IMR-90 (cell line): ENCODE measurements around the gene TASL. TPM values are rescaled to one million over a fixed set of nuclear protein-coding genes. Genes with fewer than 3 reads are reported as not detected.

Experiments used
- ATAC-seq: fragments of 200-7000 bp; cut with Tn5 transposase; 2 replicates; pipeline ENCODE4 v1.9.1; 2020; ENCODE audit warnings: low read depth, mild to moderate bottlenecking, moderate library complexity
- BruUV-seq: library from RNA; stranded (reverse); fragments of 400-500 nt; replicated peaks from 2 replicates; lab custom pipeline; 2021; lab: Mats Ljungman, UMichigan
- CTCF ChIA-PET: fragments of 300-600 bp; formaldehyde crosslinking; extraction: SDS; loops from one replicate; lab custom pipeline; 2021; ENCODE audit warnings: antibody characterized with exemption; lab: Yijun Ruan, JAX
- POLR2A ChIA-PET: fragments of 300-600 bp; sonication (Branson Sonifier 250); formaldehyde crosslinking; loops from one replicate; lab custom pipeline; 2022; ENCODE audit warnings: antibody characterized with exemption; ENCODE audit not compliant: unreplicated experiment; lab: Charles Lee
- DNase-seq: peaks from one replicate; pipeline ENCODE4 v3.0.0; 2013
- H2AFZ ChIP-seq: replicated peaks from 2 replicates; pipeline ENCODE3; 2013; ENCODE audit warnings: low read length, mild to moderate bottlenecking; ENCODE audit not compliant: poor library complexity
- H2AK5ac ChIP-seq: 2 replicates; pipeline ENCODE4 v1.6.1; 2013; ENCODE audit warnings: low read depth, low read length, inconsistent platforms
- H2AK9ac ChIP-seq: replicated peaks from 2 replicates; pipeline ENCODE3; 2013; ENCODE audit warnings: mild to moderate bottlenecking, low read depth, low read length, moderate library complexity; ENCODE audit not compliant: poor library complexity
- H2BK120ac ChIP-seq: 2 replicates; pipeline ENCODE4 v1.6.1; 2013; ENCODE audit warnings: low read depth, low read length, inconsistent platforms
- H2BK15ac ChIP-seq: 3 replicates; pipeline ENCODE4 v1.6.1; 2013; ENCODE audit warnings: low read depth, low read length, inconsistent platforms
- H2BK20ac ChIP-seq: 2 replicates; pipeline ENCODE4 v1.6.1; 2013; ENCODE audit warnings: low read depth, mild to moderate bottlenecking, inconsistent platforms, low read length, moderate library complexity
- H2BK5ac ChIP-seq: 2 replicates; pipeline ENCODE4 v1.6.1; 2013; ENCODE audit warnings: mild to moderate bottlenecking, low read depth, low read length, inconsistent platforms; ENCODE audit not compliant: poor library complexity, severe bottlenecking
- H3K14ac ChIP-seq: replicated peaks from 2 replicates; pipeline ENCODE4 v1.6.1; 2013; ENCODE audit warnings: low read depth, low read length, inconsistent platforms
- H3K18ac ChIP-seq: 2 replicates; pipeline ENCODE4 v1.6.1; 2013; ENCODE audit warnings: low read depth, low read length, control low read depth
- H3K23ac ChIP-seq: 2 replicates; pipeline ENCODE4 v1.6.1; 2013; ENCODE audit warnings: low read depth, low read length, inconsistent platforms
- H3K27ac ChIP-seq: 2 replicates; pipeline ENCODE4 v1.5.1; 2013; ENCODE audit warnings: mild to moderate bottlenecking, control low read depth, low read length; ENCODE audit not compliant: insufficient read depth
- H3K27me3 ChIP-seq: 2 replicates; pipeline ENCODE4 v1.6.1; 2013; ENCODE audit warnings: low read length; ENCODE audit not compliant: control insufficient read depth, insufficient read depth
- H3K36me3 ChIP-seq: 2 replicates; pipeline ENCODE4 v1.6.1; 2013; ENCODE audit warnings: low read length, mixed read lengths; ENCODE audit not compliant: control insufficient read depth, insufficient read depth
- H3K4ac ChIP-seq: 2 replicates; pipeline ENCODE4 v1.6.1; 2013; ENCODE audit warnings: low read depth, low read length, inconsistent platforms
- H3K4me1 ChIP-seq: 2 replicates; pipeline ENCODE4 v1.6.1; 2013; ENCODE audit warnings: low read length, mixed read lengths; ENCODE audit not compliant: control insufficient read depth, insufficient read depth
- H3K4me2 ChIP-seq: 2 replicates; pipeline ENCODE4 v1.6.1; 2013; ENCODE audit warnings: low read depth, mild to moderate bottlenecking, control low read depth, low read length, moderate library complexity
- H3K4me3 ChIP-seq: 2 replicates; pipeline ENCODE4 v1.5.1; 2013; ENCODE audit warnings: low read depth, mild to moderate bottlenecking, control low read depth, low read length, moderate library complexity; ENCODE audit not compliant: insufficient read depth
- H3K56ac ChIP-seq: 2 replicates; pipeline ENCODE4 v1.6.1; 2013; ENCODE audit warnings: low read length, inconsistent platforms; ENCODE audit not compliant: insufficient read depth; ENCODE audit errors: extremely low read depth
- H3K79me1 ChIP-seq, 2 experiments: 2 replicates each; pipeline ENCODE4 v1.6.1; 2013; ENCODE audit warnings: low read length in 2 of 2, inconsistent platforms in 1 of 2, low read depth in 1 of 2
- H3K9ac ChIP-seq: 2 replicates; pipeline ENCODE4 v1.6.1; 2013; ENCODE audit warnings: low read depth, low read length, control low read depth
- H3K9me1 ChIP-seq: 2 replicates; pipeline ENCODE4 v1.6.1; 2013; ENCODE audit warnings: low read length, inconsistent platforms; ENCODE audit not compliant: insufficient read depth
- H3K9me3 ChIP-seq: 2 replicates; pipeline ENCODE4 v1.6.1; 2013; ENCODE audit warnings: low read length; ENCODE audit not compliant: control insufficient read depth, insufficient read depth
- H4K20me1 ChIP-seq: 2 replicates; pipeline ENCODE4 v1.6.1; 2013; ENCODE audit warnings: low read length, inconsistent platforms; ENCODE audit not compliant: insufficient read depth
- H4K5ac ChIP-seq: 2 replicates; pipeline ENCODE4 v1.6.1; 2013; ENCODE audit warnings: mild to moderate bottlenecking, low read depth, low read length, control low read depth
- H4K8ac ChIP-seq, 2 experiments: 2 replicates each; pipeline ENCODE4 v1.6.1; 2013; ENCODE audit warnings: low read depth in 2 of 2, low read length in 2 of 2, control low read depth in 1 of 2, inconsistent platforms in 1 of 2
- H4K91ac ChIP-seq: 2 replicates; pipeline ENCODE4 v1.6.1; 2013; ENCODE audit warnings: low read depth, low read length, inconsistent platforms; ENCODE audit not compliant: insufficient read depth
- BHLHE40 ChIP-seq: fragments of 150-350 bp; IDR thresholded peaks from 2 replicates; pipeline ENCODE4 v1.6.1; 2016; ENCODE audit warnings: mild to moderate bottlenecking, low read depth, low read length
- CEBPB ChIP-seq: IDR thresholded peaks from 2 replicates; pipeline ENCODE4 v1.6.1; 2012; ENCODE audit warnings: low read depth, low read length, improper control_type of control experiment
- CHD1 ChIP-seq: IDR thresholded peaks from 2 replicates; pipeline ENCODE4 v1.6.1; 2012; ENCODE audit warnings: low read depth, low read length, improper control_type of control experiment
- CTCF ChIP-seq: conservative IDR thresholded peaks from 2 replicates; pipeline ENCODE4 v1.5.1; 2012; ENCODE audit warnings: mild to moderate bottlenecking, low read depth, low read length, improper control_type of control experiment
- ELK1 ChIP-seq: fragments of 150-350 bp; IDR thresholded peaks from 2 replicates; pipeline ENCODE4 v1.6.1; 2016; ENCODE audit warnings: low read depth, mild to moderate bottlenecking, low read length, moderate library complexity, borderline replicate concordance
- FOS ChIP-seq: fragments of 150-350 bp; IDR thresholded peaks from 2 replicates; pipeline ENCODE4 v1.6.1; 2016; ENCODE audit warnings: low read depth, low read length
- MAFK ChIP-seq: IDR thresholded peaks from 2 replicates; pipeline ENCODE4 v1.6.1; 2012; ENCODE audit warnings: low read depth, low read length, improper control_type of control experiment
- MAZ ChIP-seq: IDR thresholded peaks from 2 replicates; pipeline ENCODE4 v1.6.1; 2012; ENCODE audit warnings: low read depth, mild to moderate bottlenecking, low read length, improper control_type of control experiment, moderate library complexity, borderline replicate concordance
- MXI1 ChIP-seq: IDR thresholded peaks from 2 replicates; pipeline ENCODE4 v1.6.1; 2012; ENCODE audit warnings: low read depth, mild to moderate bottlenecking, low read length, moderate library complexity, borderline replicate concordance
- NFE2L2 ChIP-seq: fragments of 150-350 bp; IDR thresholded peaks from 2 replicates; pipeline ENCODE4 v1.6.1; 2016; ENCODE audit warnings: low read depth, mild to moderate bottlenecking, low read length
- POLR2A ChIP-seq: IDR thresholded peaks from 2 replicates; pipeline ENCODE4 v1.6.1; 2012; ENCODE audit warnings: mild to moderate bottlenecking, low read depth, low read length
- RAD21 ChIP-seq: IDR thresholded peaks from 2 replicates; pipeline ENCODE4 v1.6.1; 2012; ENCODE audit warnings: low read length, improper control_type of control experiment
- RCOR1 ChIP-seq: IDR thresholded peaks from 2 replicates; pipeline ENCODE4 v1.6.1; 2012; ENCODE audit warnings: mild to moderate bottlenecking, low read length, improper control_type of control experiment; ENCODE audit not compliant: insufficient replicate concordance
- RFX5 ChIP-seq: IDR thresholded peaks from 2 replicates; pipeline ENCODE4 v1.8.0; 2012; ENCODE audit warnings: low read depth, mild to moderate bottlenecking, low read length, moderate library complexity
- USF2 ChIP-seq: fragments of 150-350 bp; IDR thresholded peaks from 2 replicates; pipeline ENCODE4 v1.6.1; 2017; ENCODE audit warnings: mild to moderate bottlenecking, antibody characterized with exemption, low read length, low read depth
- WGBS, 2 experiments: methylation state at CpG; one replicate each; pipeline versions ENCODE4 v1.1.5 to v1.1.7; 2013; ENCODE audit warnings: missing lambda C conversion rate in 2 of 2; ENCODE audit not compliant: insufficient read length in 1 of 2; ENCODE audit errors: extremely low coverage in 2 of 2; 5-methylcytosine and 5-hydroxymethylcytosine counted together
- dilution Hi-C: fragments of 300-500 bp; cut with HindIII; formaldehyde crosslinking; loops from one replicate; pipeline ENCODE4 v1.14.3; 2018; ENCODE audit warnings: low sequenced_read_pairs; ENCODE audit not compliant: unreplicated experiment
- in situ Hi-C: fragments of 300-500 bp; cut with MboI; formaldehyde crosslinking; loops from 3 replicates; pipeline ENCODE4 v1.14.3; 2019; ENCODE audit warnings: low sequenced_read_pairs, inconsistent platforms, mixed read lengths
- intact Hi-C: fragments of 100-400 bp; cut with micrococcal nuclease; formaldehyde crosslinking; loops from 2 replicates; pipeline ENCODE4 v1.10.0; 2022
- polyA plus RNA-seq, 3 experiments: library from polyadenylated mRNA; depleted of rRNA; stranded (reverse); fragments of >200 nt; gene quantifications; 2 replicates each; pipeline ENCODE4 v1.2.3, GENCODE V29; 2012; ENCODE audit warnings: low replicate concordance in 1 of 3
- total RNA-seq: library from RNA; depleted of rRNA; stranded (reverse); fragments of >200 nt; gene quantifications from 2 replicates; pipeline ENCODE4 v1.2.3, GENCODE V29; 2012

Gene TASL
- total and polyA plus RNA-seq, 2 of the 4 experiments (the other 2 are of a cell fraction) = not detected

GRCh38 chrX:30622361-30622760 is 44.8 kb upstream of the TASL start:
- H2AK9ac ChIP-seq = no peak overlapping the region
- no peak overlapping the region for H3K4ac ChIP-seq
- no peak overlapping the region for H3K4me3 ChIP-seq
- H4K91ac ChIP-seq = no peak overlapping the region
- dilution Hi-C loops (no loop called here), in situ Hi-C loops (no loop called here), intact Hi-C loops (no loop called here)
- no peak overlapping the region for H3K27ac ChIP-seq
- no peak overlapping the region for H4K8ac ChIP-seq
- DNase-seq (no peak), ATAC-seq (no peak)
- CTCF ChIA-PET = interaction anchor here (0.6 kb wide), 1 partner anchor 32 kb away, joined by 3 read pairs; no protein-coding TSS in a partner anchor
- no peaks in the 10 kb centered on the region for H3K36me3 ChIP-seq
- TF ChIP-seq NFE2L2 (no peak), CEBPB (no peak), USF2 (no peak), POLR2A (no peak), RCOR1 (no peak), CTCF (no peak), FOS (no peak), MAFK (no peak), RFX5 (no peak), BHLHE40 (no peak), MXI1 (no peak), CHD1 (no peak), RAD21 (no peak), MAZ (no peak), ELK1 (no peak)
- H2AFZ ChIP-seq = no peak overlapping the region
- H3K14ac ChIP-seq = no peak overlapping the region
- H3K23ac ChIP-seq = no peak overlapping the region
- H3K79me1 ChIP-seq = no peaks in the 10 kb centered on the region
- POLR2A ChIA-PET = no interaction called here
- no peak overlapping the region for H2BK20ac ChIP-seq
- H3K27me3 ChIP-seq = no peaks in the 10 kb centered on the region
- no peaks in the 10 kb centered on the region; the same call in 1 of the 2 replicates for H3K9me1 ChIP-seq
- no peak overlapping the region for H3K56ac ChIP-seq
- no peak overlapping the region for H2BK120ac ChIP-seq
- H4K5ac ChIP-seq = no peak overlapping the region
- no TSS peak for BruUV-seq
- no peak overlapping the region for H3K18ac ChIP-seq
- H3K4me2 ChIP-seq = no peak overlapping the region
- peaks cover 7% of the 10 kb centered on the region for H3K9me3 ChIP-seq
- WGBS, 2 experiments = no CpG with 5 or more reads among the region's 2 CpGs
- no peaks in the 10 kb centered on the region for H4K20me1 ChIP-seq
- peaks cover 2% of the 10 kb centered on the region; the same call in 1 of the 2 replicates for H3K4me1 ChIP-seq
- no peak overlapping the region for H3K9ac ChIP-seq
- H2BK5ac ChIP-seq = no peak overlapping the region
- H2AK5ac ChIP-seq = no peak overlapping the region
- no peak overlapping the region for H2BK15ac ChIP-seq
